ENCODE data around the gene SST.

DNA sequence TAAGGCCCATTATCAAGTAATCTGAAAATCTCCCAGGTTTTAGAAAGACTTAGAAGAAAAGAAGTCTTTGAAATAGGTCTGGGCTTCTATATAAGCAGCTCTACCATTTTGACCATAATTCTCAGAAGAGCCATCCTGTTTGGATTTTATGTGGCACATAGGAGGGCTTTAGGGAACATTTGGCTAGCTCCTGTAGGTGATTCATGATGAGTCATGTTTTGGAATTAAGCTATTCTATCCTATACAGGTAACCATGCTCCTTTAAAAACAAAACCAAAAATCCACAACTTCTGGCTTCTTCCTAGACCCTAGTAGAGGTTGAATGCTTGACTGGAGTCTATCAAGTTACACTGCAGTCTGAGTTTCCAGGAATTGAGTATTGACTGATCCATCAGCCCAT is 8.9 kb downstream of the SST start:
- TF ChIP-seq, protein P1, sequence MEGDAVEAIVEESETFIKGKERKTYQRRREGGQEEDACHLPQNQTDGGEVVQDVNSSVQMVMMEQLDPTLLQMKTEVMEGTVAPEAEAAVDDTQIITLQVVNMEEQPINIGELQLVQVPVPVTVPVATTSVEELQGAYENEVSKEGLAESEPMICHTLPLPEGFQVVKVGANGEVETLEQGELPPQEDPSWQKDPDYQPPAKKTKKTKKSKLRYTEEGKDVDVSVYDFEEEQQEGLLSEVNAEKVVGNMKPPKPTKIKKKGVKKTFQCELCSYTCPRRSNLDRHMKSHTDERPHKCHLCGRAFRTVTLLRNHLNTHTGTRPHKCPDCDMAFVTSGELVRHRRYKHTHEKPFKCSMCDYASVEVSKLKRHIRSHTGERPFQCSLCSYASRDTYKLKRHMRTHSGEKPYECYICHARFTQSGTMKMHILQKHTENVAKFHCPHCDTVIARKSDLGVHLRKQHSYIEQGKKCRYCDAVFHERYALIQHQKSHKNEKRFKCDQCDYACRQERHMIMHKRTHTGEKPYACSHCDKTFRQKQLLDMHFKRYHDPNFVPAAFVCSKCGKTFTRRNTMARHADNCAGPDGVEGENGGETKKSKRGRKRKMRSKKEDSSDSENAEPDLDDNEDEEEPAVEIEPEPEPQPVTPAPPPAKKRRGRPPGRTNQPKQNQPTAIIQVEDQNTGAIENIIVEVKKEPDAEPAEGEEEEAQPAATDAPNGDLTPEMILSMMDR (IDR thresholded peaks at IDR 0.05): no peak
- TF ChIP-seq POLR2AphosphoS5 (IDR thresholded peaks at IDR 0.05): no peak
- no peak for TF ChIP-seq POLR2A (IDR thresholded peaks at IDR 0.05)
